Left lung (tissue), 10 donors: ENCODE measurements around the gene ALPK3. TPM values are rescaled to one million over a fixed set of nuclear protein-coding genes. Genes with fewer than 3 reads are reported as not detected.

Experiments used
- ATAC-seq: fragments of 200-7000 bp; cut with Tn5 transposase; one replicate; pipeline ENCODE4 v1.9.1; 2020; ENCODE audit warnings: moderate library complexity
- DNase-seq, 4 donors: peaks; one replicate each; pipeline ENCODE4 v3.0.0-alpha.2; 2013 to 2020
- H3K27ac ChIP-seq, 2 donors: fragments of 200-600 bp; sonication (generic) in 1 of 2; one replicate each; pipeline versions ENCODE4 v1.5.0 to v1.8.0; 2020 to 2021
- H3K27me3 ChIP-seq, 2 donors: fragments of 200-600 bp; sonication (generic) in 1 of 2; one replicate each; pipeline versions ENCODE4 v1.5.0 to v1.8.0; 2020 to 2021
- H3K36me3 ChIP-seq, 2 donors: fragments of 200-600 bp; sonication (generic) in 1 of 2; one replicate each; pipeline versions ENCODE4 v1.5.0 to v1.8.0; 2020 to 2021
- H3K4me1 ChIP-seq, 2 donors: fragments of 200-600 bp; one replicate each; pipeline ENCODE4 v1.8.0; 2021
- H3K4me3 ChIP-seq, 2 donors: fragments of 200-600 bp; sonication (generic) in 1 of 2; one replicate each; pipeline versions ENCODE4 v1.5.0 to v1.8.0; 2020 to 2021; ENCODE audit warnings: mild to moderate bottlenecking in 1 of 2
- H3K9me3 ChIP-seq, 2 donors: fragments of 200-600 bp; sonication (generic) in 1 of 2; one replicate each; pipeline versions ENCODE4 v1.5.0 to v1.8.0; 2020 to 2021
- CTCF ChIP-seq, 2 donors: fragments of 200-600 bp; sonication (generic) in 1 of 2; IDR thresholded peaks; one replicate each; pipeline versions ENCODE4 v1.5.0 to v1.8.0; 2021; ENCODE audit warnings: antibody characterized with exemption in 2 of 2
- intact Hi-C, 2 donors: fragments of 100-400 bp; cut with DNase I; formaldehyde crosslinking; loops; one replicate each; pipeline versions ENCODE4 v1.11.2 to v1.14.2; 2022
- polyA plus RNA-seq, 6 donors: library from polyadenylated mRNA; unstranded; fragments of 120-200 nt; gene quantifications; one replicate each; pipeline ENCODE4 v1.2.1, GENCODE V29; 2013; ENCODE audit not compliant: insufficient read length in 6 of 6
- total RNA-seq, 2 donors: library from RNA; stranded (reverse); fragmentation: NEBNext Ultra II Directional; extraction: Animal tissue kit (Norgen Biotek cat#: 25700); gene quantifications; one replicate each; pipeline ENCODE4 v1.2.1, GENCODE V29; 2021
- donor health status: DM: no; HTN: yes; CAD: no.
- donor health status: DM: no; HTN: no; CAD: no.

Gene ALPK3
- total and polyA plus RNA-seq, 8 donors, result 6.9 to 23.4 (median 18.3) TPM

- H3K9me3 ChIP-seq, result no peaks in the 10 kb centered on the region
- intact Hi-C loops, result no loop called here
- H3K36me3 ChIP-seq, result peaks cover 0 to 11% of the 10 kb centered on the region in 2 donors
- TF ChIP-seq CTCF (IDR thresholded peaks at IDR 0.05), result no peak
- H3K4me1 ChIP-seq, result peaks cover 0 to 13% of the 10 kb centered on the region in 2 donors
- ATAC-seq (no peak), DNase-seq (no peak)
- no peak overlapping the region for H3K4me3 ChIP-seq
- no peak overlapping the region for H3K27ac ChIP-seq
- no peaks in the 10 kb centered on the region for H3K27me3 ChIP-seq
Observed at GRCh38 chr15:84811151-84811550, 6.0 kb upstream of the ALPK3 start.

GRCh38 chr15:84811828-84812227, 5.3 kb upstream of the ALPK3 start:
- intact Hi-C loops, result no loop called here
- peak; percentile 29 for ATAC-seq
- H3K4me3 ChIP-seq, result no peak overlapping the region
- H3K27me3 ChIP-seq, result peaks cover 0 to 3% of the 10 kb centered on the region in 2 donors
- no peaks in the 10 kb centered on the region for H3K9me3 ChIP-seq
- no peak overlapping the region for H3K27ac ChIP-seq
- peaks cover 0 to 16% of the 10 kb centered on the region in 2 donors for H3K4me1 ChIP-seq
- no peak for DNase-seq
- TF ChIP-seq CTCF (IDR thresholded peaks at IDR 0.05), result no peak
- peaks cover 0 to 9% of the 10 kb centered on the region in 2 donors for H3K36me3 ChIP-seq

- Histone ChIP-seq H3K36me3 (peaks cover 0 to 4% of the 10 kb centered on the region in 2 donors), H3K27me3 (peaks cover 0 to 7% of the 10 kb centered on the region in 2 donors), H3K4me1 (peaks cover 0 to 25% of the 10 kb centered on the region in 2 donors), H3K27ac (no peak overlapping the region), H3K9me3 (no peaks in the 10 kb centered on the region), H3K4me3 (no peak overlapping the region)
- ATAC-seq (no peak), DNase-seq (no peak)
- intact Hi-C loops, result no loop called here
- TF ChIP-seq CTCF (IDR thresholded peaks at IDR 0.05), result no peak
Observed at GRCh38 chr15:84812842-84813241, 4.3 kb upstream of the ALPK3 start.

GRCh38 chr15:84813435-84813834, 3.7 kb upstream of the ALPK3 start:
- H3K4me3 ChIP-seq, result no peak overlapping the region
- no peak for ATAC-seq
- no peak overlapping the region for H3K27ac ChIP-seq
- intact Hi-C loops, result no loop called here
- peaks cover 3 to 31% of the 10 kb centered on the region in 2 donors for H3K4me1 ChIP-seq
- no peak for TF ChIP-seq CTCF (IDR thresholded peaks at IDR 0.05)
- peaks cover 0 to 7% of the 10 kb centered on the region in 2 donors for H3K27me3 ChIP-seq
- peaks cover 0 to under 1% of the 10 kb centered on the region in 2 donors for H3K36me3 ChIP-seq
- no peak for DNase-seq
- H3K9me3 ChIP-seq, result no peaks in the 10 kb centered on the region

GRCh38 chr15:84813931-84814330, 3.2 kb upstream of the ALPK3 start:
- intact Hi-C loops, result no loop called here
- no peak overlapping the region for H3K27ac ChIP-seq
- H3K36me3 ChIP-seq, result no peaks in the 10 kb centered on the region
- DNase-seq (no peak), ATAC-seq (no peak)
- H3K4me1 ChIP-seq, result peaks cover 6 to 36% of the 10 kb centered on the region in 2 donors
- peaks cover 0 to 7% of the 10 kb centered on the region in 2 donors for H3K27me3 ChIP-seq
- H3K9me3 ChIP-seq, result no peaks in the 10 kb centered on the region
- TF ChIP-seq CTCF (IDR thresholded peaks at IDR 0.05), result no peak
- no peak overlapping the region for H3K4me3 ChIP-seq
